HG03095 (cell line): ENCODE measurements around the gene PRG3.

Experiments
- ATAC-seq: cut with Tn5 transposase; IDR thresholded peaks from one replicate; pipeline ENCODE4 v1.9.1; 2021; ENCODE audit warnings: moderate library complexity; ENCODE audit not compliant: unreplicated experiment

Gene PRG3, protein sequence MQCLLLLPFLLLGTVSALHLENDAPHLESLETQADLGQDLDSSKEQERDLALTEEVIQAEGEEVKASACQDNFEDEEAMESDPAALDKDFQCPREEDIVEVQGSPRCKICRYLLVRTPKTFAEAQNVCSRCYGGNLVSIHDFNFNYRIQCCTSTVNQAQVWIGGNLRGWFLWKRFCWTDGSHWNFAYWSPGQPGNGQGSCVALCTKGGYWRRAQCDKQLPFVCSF

DNA sequence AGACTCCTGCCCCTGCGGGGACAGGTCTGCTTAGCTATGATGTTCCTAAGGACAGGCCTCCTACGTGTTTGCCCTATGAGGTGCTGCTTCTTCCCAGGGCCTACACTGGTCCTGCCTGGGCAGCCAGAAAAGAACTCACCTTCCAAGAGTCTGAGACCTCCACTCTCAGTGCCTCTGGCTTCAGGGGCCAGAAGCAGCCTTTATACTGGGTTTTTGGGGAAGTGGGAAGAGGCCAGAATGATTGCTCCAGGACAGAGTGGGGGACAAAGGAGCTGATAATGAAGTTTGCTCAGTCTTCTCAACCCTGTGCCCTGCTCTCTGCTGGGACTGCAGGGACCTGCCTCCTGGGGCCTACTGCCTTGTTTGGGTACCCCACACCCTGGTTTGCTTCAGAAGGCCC is at the start of gene PRG3:
PRG3 (minus strand) TSS at position 176 of the 400 bp plus-strand sequence. CDS start 442 bp downstream, outside the sequence.
- no peak for ATAC-seq

DNA sequence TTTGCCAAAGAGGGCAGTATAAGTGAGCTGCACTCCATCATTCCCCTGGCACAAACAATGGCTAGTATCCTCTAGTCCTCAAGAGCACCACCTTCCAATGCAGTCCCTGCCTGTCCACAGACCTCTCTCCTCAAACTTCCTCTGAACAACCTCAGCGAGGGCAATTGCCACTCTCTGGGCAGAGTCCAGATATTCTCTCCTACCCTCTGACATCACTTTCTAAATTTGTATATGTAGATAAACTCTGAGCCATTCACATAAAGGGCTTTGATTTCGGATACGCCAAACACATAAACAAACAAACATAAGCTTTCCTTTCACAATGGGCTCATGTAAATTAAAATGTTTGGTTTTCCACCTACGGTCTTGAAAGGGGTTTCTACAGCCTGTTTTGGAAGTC is 49.0 kb upstream of the PRG3 start:
- no peak for ATAC-seq

DNA sequence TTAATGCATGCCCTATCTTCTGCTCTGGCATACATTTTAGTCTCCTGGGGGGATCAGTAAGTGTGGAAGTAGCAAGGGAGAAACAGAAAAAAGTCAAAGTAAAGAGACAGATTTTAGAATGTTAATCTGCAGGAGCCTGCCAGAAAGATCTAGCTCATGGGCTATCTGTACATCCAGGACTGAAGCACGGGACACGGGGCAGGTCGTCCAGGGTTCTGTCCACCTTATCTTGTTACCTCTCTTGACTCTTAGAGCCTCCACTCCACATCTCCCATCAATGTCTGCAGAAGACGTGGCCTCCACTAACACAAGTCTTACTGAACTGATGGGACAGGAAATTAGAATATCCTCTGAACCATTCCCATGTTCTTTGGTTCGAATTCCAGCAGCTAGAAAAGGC is 47.7 kb upstream of the PRG3 start:
- ATAC-seq: no peak

DNA sequence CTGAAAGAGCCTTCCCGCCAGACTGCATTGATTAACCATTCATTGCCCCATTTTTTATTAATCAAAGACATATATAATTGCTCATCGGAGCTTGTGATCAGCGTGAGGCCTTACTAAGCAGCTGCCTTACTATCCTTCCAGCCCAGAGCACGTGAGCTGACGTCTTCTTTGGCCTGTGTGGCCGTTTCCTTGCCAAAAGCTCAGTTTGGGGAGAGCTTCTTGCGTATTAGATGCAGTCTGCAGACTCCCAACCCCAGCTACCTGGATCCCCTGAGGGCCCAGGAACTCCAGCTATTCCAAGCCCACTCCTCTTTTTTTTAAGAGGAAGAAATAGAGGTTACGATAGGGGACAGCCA is 46.8 kb upstream of the PRG3 start:
- ATAC-seq: no peak

DNA sequence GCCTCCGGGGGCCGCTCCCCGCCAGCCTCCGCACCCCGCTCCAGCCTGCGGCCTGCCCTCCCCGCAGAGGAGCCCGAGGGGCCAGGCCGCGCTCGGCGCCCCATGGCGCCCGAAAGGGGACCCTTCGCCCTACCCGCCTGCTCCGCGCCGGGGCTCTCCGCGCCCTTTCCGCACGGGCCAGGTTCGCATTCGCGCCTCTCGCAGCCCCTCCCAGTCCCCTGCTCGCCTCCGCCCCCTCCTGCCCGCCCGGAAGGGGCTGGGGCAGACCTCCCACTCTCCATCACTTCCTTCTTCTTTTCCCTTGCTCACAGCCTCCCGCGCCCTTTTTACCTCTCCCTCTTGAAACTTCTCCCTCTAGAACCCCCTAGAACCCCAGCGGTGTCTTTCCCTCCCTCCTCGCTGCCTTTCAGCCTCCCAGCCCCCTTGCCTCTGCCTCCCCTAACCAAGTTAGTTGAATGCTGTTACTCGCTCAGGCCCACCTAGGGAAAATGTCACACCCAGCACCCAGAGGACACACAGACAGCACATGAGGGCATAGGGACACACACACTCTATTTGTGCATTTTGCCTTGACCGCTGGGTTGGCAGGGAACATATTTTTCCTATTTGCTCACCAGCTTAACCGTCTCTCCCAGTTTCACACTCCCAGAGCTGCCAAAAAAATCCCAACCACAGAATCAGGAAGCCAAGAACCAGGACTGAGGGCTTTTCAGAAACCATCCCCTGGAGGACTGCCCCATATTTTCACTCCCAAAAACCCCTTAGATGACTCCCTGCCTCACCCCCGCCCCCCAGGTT is 46.2 kb upstream of the PRG3 start, which contains the start of gene SLC43A3:
SLC43A3 (minus strand) TSS at position 193 of the 798 bp plus-strand sequence. CDS start 949 bp downstream, outside the sequence.
- peak; percentile 62 for ATAC-seq

DNA sequence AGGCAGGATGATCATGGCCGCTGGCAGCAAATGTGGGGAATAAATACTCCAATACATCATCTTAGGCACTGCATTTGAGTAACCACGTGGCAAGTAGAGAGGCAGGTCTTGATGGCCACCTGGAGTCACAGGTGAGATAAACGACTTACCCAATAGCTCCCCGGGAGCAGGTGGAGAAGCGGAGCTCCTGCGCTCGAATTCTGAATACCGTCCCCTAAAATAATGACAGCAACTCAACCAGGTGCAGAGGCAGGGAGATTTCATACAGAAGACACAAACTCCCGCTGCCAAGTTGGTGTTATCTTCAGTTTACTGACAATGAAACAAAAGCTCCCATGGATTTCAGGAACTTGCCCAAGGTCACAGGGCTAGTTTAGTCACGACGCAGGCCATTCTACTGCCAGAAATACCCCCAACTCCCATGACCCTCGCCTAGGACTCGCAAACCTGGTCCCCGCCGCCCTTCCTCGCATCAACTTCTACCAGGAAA is 45.5 kb upstream of the PRG3 start:
- no peak for ATAC-seq

DNA sequence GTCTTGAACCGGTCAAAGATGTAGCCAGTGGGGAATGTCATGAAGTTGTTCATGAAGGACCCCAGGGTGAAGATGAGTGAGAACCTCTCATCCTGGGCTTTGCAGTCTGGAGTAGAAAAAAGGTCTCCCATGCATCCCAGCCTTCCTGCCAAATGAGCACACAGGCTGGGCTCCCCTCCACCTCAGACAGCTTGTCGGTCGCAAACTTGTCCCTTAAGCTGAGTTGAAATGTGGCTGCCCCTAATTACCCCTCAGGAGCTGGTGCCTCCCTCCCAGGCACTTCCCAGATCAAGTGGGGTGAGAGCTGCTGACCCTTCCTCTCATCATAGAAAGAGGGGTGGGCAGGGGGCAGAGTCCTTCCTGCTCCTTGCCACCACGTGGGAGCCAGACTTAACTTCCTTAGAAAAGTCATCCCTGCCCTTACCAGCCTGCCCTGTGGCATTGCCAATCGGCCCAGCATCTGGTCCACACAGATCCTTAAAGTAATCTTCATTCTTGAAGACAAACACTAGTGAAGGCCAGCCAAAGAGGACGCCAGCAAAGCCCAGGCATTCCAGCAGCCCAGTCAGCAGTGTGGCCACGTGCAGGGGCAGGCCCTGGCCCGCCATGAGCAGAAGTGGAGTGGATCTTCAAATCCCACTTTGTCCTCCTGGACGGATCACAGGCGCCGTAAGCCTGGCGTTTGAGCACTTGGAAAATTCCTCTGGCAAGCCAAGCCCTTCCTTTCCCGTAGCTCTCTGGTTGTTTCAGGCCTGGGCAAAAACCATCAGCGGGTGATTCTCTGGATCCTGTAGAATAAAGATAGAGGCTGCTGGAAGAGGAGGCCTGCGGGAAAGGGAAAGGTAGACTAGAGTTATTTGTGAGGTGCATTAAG is 44.9 kb upstream of the PRG3 start:
- no peak for ATAC-seq

DNA sequence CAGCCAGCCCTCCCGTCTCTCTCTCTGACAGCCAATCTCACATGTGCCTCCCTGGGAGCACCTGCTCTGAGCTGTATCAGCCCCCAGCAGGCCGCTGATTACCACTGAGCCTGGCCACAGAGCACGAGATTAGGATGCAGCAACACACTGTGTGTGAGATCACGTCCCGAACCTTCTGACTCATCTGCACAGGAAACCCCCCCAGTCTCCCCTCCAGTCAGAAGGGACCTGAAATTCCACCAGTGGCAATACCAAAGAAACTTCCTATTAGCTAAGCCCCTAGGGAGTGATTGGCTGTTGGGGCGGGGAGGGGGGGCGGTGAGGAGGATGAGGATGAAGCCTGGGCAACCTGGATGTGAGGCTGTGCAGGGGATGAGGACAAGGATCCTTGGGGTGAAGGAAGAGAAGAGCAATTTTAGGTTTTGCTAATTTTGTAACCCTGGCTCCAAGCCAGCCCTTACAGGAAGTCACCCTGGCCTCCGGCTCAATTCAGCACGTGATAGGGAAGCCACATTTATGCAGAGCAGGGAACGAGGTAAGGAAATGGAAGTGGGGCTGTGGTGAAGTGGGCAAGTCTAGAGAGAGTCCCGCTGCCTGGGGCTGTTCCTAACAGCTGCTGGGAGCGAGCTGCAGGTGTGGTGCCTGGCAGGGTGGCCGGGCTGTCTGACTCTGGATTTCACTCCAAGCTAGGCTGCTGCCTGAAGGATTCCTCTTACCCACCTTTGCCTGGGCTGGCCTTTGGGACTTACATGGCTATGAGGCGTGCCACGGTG is 44.0 kb upstream of the PRG3 start:
- ATAC-seq: peak; percentile 91

DNA sequence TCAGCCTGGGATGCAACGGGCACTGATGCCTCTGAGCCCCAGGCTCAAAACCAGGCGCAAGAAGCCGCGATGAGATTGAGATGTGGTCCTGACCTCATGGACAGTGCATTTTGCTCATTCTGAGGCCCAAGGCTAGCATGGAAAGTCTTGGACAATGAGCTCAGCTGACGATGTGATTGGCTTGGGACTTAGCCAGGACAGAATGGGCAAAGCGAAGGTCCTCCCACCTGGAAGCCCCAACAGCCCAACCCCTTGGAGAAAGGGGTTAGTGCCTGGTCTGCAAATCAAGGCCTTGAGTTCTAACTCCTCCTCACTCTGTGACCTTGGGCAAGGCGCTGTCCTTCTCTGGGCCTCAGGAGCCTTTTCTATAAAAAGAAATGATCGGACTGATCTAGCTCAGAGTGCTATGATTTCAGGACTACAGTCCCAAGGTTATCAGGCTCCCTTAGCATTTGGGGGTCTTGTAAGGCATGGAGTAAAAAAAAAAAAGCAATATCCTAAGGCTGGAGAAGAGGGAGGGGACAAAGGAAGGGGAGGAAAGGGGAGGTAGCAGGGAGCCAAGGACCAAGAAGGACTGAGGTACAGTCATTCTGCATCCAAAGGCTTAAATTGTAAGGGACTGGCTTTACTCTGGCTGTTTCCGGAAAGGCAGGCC is 43.3 kb upstream of the PRG3 start:
- ATAC-seq: no peak

DNA sequence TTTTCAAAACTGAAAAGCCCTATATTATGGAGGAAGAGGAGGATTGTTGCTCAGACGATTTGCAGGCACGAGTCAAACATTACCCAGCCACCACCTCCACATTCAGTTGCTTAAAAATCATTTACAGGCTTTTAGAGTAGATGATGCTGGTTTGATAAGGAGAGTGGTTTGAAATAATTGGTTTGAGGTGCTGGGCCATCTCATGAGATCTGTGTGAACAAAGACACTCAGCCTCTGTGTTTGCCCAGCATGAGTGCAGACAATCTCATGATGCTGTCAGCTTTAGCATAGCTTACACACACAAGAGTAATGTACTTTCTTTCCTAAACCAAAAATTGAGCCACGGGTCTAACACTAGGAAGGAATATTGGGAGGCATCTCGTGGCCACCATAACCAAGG is 41.7 kb upstream of the PRG3 start:
- no peak for ATAC-seq

DNA sequence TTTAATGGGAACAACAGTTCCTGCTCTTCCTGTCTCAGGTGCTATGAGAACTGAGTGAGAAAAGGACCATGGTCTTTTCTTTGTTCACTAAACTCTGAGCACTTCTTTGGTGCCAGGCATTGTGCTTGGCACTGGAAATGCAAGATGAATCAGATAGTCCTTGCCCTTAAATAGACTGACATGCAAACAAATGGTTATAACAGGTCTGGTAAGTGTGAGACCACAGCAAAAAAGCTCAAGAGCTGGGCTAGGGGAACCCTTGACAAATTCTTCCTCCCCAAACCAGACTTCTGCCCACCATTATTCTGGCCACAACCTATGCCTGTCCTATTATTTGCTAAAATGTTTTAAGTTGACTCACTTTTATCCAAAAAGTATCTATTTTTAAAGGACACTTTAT is 40.9 kb upstream of the PRG3 start:
- no peak for ATAC-seq

DNA sequence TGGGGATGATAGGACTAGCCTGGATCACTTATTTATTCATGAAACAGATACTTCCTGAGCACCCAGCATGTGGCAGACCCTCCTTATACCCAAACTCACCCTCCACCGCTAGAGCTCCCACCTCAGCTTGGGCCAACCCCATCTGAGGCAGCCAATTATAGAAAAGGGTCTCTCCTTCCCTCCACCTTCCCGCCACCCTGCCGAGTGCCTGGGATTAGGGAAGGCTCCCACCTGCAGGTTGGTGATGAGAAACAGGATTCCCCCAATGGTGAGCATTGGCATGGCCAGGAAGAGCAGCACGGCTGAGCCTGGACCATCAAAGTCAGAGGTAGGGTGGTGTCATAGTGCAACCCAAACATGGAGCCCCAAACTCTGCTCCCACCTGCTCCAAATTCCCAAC is 40.1 kb upstream of the PRG3 start:
- ATAC-seq: no peak

DNA sequence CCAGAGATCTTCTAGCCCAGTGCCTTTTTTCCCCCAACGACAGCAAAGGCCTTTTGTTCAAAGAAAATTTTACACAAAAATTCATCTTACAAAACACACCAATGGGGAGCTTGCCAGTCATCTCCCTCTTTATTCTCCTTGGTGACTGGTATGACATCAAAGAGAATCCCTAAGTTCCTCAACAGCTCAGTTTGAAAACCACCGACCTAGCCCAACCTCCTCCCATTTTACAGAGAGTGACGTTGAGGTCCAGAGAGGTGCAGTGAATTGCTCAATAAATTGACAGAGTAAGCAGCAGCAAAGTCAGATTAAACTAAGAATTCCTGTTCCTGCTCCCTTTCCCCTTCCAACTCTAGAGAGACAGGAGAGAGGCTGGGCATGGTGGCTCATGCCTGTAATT is 38.2 kb upstream of the PRG3 start:
- no peak for ATAC-seq

DNA sequence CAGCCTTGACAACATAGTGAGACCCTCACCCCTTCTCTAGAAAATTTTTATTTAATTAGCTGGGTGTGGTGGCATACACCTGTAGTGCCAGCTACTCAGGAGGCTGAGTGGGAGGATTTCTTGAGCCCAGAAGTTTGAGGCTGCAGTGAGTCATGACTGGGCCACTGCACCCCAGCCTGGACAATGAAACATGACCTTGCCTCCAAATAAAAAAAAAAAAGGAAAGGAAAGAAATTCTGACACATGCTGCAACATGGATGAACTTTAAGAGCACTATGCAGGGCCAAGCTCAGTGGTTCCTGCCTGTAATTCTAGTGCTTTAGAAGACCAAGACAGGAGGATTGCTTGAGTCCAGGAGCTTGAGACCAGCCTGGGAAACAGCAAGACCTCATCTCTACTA is 37.2 kb upstream of the PRG3 start:
- ATAC-seq: no peak

DNA sequence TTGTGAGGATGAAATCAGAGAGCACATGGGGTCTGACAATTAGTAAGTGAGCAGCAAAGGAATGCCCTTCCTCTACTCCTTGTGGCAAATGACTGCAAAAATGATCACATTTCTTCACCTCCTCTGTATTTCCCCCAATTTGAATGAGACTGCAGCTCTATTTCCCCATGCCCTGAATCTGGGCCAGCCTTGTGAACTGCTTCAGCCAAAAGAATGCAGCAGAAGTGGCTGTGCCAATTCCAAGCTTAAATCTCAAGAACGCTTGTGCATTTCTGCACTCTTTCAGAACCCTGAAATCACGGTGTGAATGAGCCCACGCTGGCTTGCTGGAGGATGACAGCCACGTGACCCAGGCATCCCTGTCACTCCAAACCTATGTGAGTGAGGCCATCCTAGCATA is 36.1 kb upstream of the PRG3 start:
- no peak for ATAC-seq

DNA sequence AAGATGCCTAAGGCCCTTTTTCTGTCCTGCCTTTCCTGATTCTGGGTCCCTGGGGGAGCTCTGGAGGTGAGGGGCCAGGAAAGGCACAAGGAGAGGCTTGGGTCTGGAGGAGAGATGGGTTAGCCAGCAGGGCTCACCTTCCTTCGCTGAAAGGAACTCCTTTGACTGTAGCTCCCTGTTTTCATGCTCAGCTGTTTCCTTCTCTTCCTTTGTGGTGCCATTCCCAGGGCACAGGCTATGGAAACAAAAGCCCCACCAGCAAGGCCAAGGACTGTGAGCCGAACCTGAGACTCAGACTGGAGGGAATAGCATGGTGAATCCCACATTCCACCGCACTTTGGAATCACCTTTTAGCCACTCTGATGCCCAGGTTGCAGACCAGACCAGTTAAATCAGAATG is 35.5 kb upstream of the PRG3 start:
- no peak for ATAC-seq

DNA sequence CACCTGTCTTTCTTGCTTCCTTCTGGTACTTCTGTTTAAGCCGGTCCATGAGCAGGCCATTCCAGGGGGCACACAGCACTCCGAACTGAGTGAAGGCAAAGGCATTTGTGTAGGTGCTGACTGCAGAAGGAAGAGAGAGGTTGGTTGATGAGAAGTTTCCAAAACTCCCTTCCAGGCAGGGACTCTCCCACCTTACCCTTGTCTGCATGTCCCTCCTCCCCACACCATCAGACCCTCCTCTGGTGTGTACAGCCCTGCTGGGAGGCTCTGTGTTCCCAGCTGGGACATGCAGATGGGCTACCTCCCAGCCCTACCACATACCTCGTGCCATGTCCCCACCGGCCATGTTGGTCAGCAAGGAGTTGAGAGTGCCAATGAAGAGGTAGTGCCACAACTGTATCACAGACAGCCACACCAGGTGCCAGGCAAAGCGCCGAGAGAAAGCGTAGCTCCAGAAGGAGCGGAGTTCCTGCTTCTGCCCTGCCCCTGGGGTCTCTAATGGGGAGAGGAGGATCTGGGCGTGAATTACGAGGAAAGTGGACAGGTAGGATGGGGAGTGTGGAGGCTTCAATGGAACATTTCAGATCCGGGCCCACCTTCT is 33.8 kb upstream of the PRG3 start:
- no peak for ATAC-seq

DNA sequence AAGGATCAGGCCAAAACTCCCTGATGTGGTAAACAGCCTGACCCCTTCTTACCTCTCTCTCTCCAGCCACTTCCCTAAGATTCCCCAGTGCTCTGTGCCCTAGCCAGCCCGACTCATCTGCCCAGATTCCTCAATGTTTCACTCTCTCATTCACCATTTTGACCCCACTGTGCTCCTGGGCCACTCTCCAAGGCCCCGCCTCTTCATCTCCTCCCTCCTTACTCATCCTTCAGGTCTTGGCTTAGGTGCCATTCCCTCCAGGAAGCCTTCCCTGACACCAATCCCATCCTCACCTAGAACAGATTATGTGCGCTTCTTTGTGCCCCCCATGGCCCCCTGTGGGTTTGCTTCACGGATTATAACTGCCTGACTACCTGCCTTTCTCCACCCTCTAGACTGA is 32.7 kb upstream of the PRG3 start:
- ATAC-seq: no peak

DNA sequence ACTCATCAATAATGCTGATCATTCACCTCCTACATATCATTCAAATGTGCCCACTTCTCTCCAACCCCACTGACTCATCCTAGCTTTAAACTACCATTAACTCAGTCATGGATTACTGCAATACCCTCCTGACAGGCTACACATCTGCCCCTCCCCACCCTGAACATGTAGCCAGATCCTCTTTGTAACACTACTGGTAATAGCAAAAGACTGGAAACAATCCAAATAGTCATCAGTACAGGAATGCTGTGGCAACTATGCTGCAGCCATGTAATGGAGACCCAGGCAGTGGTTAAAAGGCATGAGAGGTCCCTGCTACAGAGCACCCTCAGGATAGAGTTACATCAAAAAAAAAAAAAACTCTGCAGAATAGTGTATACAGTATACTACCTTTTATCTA is 29.3 kb upstream of the PRG3 start:
- ATAC-seq: no peak
